Measurements from ENCODE around the gene SMIM14. TPM values are rescaled to one million over a fixed set of nuclear protein-coding genes. Genes with fewer than 3 reads are reported as not detected.
"Not testable (repeated sequence)": the region's sequence is repeated elsewhere in the genome, so short reads cannot be mapped to it uniquely, and the experiment has no call there.

Gene SMIM14
- total and polyA plus RNA-seq, 7 experiments from 2014 or later, result 4.6 to 28.5 (median 13.7) TPM

DNA sequence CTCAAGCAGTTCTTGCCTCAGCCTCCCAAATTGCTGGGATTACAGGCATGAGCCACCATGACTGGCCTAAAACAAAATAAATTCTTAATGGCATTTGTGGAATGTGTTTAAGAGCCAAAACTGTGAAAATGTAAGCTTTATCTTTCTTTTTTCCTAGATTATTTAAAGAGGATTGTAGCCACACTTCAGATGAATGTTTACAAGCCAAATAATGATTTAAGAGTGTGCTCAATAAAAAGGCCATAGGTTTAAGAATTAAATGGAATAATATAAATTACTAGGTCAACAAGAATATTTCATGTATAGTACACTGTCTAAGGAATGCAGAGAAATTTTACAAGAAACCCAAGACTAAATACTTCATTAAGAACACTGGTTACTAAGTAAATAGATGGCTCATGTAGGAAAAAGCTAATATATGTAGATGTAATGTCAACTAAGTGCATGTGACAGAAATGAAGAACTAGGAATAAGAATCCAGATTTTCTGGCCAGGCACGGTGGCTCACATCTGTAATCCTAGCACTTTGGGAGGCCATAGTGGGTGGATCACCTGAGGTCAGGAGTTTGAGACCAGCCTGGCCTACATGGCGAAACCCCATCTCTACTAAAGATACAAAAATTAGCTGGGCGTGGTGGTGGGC, 90.1 kb downstream of the SMIM14 start:
- H3K4me1 ChIP-seq (ENCODE audit: control insufficient read depth in 2 of 2, insufficient read depth in 2 of 2, low read length in 2 of 2), result no peaks in the 10 kb centered on the region
- Mint-ChIP-seq H3K27ac (no peak overlapping the region), H3K9me3 (peaks cover 0 to 3% (median 0%) of the 10 kb centered on the region in 11 donors), H3K4me1 (no peaks in the 10 kb centered on the region), H3K36me3 (peaks cover 0 to 7% (median 3%) of the 10 kb centered on the region in 5 donors), H3K27me3 (peaks cover 0 to 2% (median 0%) of the 10 kb centered on the region in 5 donors), H3K4me3 (no peak overlapping the region)
- no peak overlapping the region for H3K4me3 ChIP-seq (ENCODE audit: low read length)
- no peaks in the 10 kb centered on the region for H3K27me3 ChIP-seq (ENCODE audit: control insufficient read depth in 2 of 2, insufficient read depth in 2 of 2, low read length in 2 of 2)
- H3K27ac ChIP-seq (ENCODE audit: low read depth, low read length), result no peak overlapping the region
- ChIA-PET CTCF (no interaction called here), POLR2A (no interaction called here)
- H3K9me3 ChIP-seq (ENCODE audit: control insufficient read depth in 2 of 3, low read length in 3 of 3), result no peaks in the 10 kb centered on the region
- ATAC-seq (no peak), DNase-seq (no peak)
- intact Hi-C loops (cut with micrococcal nuclease), result no loop called here
- H3K36me3 ChIP-seq (ENCODE audit: control insufficient read depth in 2 of 3, insufficient read depth in 3 of 3, low read length in 3 of 3), result no peaks in the 10 kb centered on the region

DNA sequence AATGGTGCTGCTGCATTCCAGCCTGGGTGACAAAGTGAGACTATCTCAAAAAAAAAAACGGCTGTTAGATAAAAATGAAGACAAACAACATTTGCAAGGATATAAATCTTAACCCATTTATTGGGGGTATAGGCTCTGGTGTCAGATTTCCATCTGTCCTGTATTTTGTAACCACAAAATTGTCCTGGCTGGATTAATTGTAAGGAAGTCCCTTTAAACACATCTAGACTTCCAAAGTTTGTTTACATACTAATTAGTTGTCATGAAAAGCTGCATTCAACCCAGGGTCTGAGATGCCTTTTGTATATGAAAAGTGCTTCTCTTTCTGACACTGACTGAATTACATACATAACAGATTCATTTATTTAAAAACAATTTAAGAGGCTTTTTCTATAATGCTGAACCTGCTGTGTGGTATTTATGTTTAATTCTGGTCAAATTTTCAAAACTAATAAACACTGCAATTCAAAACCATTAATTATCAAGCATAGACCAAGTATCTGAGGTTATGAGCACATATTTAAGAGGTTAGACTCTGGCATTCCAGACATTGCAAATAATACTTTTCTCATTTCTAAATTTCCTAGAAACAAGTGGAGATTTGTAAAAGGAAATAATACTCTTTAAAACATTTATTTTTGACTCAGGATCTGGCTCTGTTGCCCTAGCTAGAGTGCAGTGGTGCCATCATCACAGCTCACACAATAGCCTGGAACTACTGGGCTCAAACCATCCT, 93.9 kb downstream of the SMIM14 start:
- H3K27ac ChIP-seq (ENCODE audit: low read depth, low read length), result no peak overlapping the region
- peaks cover 0 to 2% (median 0%) of the 10 kb centered on the region in 5 donors for H3K27me3 Mint-ChIP-seq
- no peaks in the 10 kb centered on the region for H3K36me3 ChIP-seq (ENCODE audit: control insufficient read depth in 2 of 3, insufficient read depth in 3 of 3, low read length in 3 of 3)
- no peak for DNase-seq
- intact Hi-C loops (cut with micrococcal nuclease), result no loop called here
- no peak overlapping the region for H3K4me3 Mint-ChIP-seq
- CTCF ChIA-PET, result interaction anchor here (0.6 kb wide), 1 partner anchor 71 kb away, joined by 3 read pairs; no protein-coding TSS in a partner anchor
- H3K9me3 ChIP-seq (ENCODE audit: control insufficient read depth in 2 of 3, low read length in 3 of 3), result no peaks in the 10 kb centered on the region
- H3K4me3 ChIP-seq (ENCODE audit: low read length), result no peak overlapping the region
- peaks cover 0 to 11% (median 3%) of the 10 kb centered on the region in 5 donors for H3K36me3 Mint-ChIP-seq
- peaks cover 0 to 3% (median 0%) of the 10 kb centered on the region in 11 donors for H3K9me3 Mint-ChIP-seq
- ATAC-seq, result no peak
- H3K4me1 ChIP-seq (ENCODE audit: control insufficient read depth in 2 of 2, insufficient read depth in 2 of 2, low read length in 2 of 2), result no peaks in the 10 kb centered on the region
- H3K27me3 ChIP-seq (ENCODE audit: control insufficient read depth in 2 of 2, insufficient read depth in 2 of 2, low read length in 2 of 2), result no peaks in the 10 kb centered on the region
- no peak overlapping the region for H3K27ac Mint-ChIP-seq
- POLR2A ChIA-PET, result no interaction called here
- no peaks in the 10 kb centered on the region for H3K4me1 Mint-ChIP-seq

DNA sequence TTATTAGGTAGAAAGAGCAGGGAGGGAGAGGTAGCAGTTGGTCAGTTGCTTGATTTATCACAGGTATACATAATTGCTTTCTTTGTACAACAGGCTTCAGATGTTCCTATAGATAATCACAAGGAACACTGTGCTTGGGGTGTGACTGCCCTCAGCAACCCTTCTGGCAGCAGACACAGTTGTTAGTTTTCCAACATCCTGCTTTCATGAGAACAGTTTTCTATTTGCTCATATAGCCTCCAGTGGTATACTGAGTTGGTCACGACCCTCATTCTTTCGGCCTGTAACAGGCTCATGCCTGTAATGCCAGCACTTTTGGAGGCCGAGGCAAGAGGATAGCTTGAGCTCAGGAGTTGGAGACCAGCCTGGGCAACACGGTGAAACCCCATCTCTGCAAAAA, 94.6 kb downstream of the SMIM14 start:
- ChIA-PET POLR2A (interaction anchor here (0.7 kb wide), 1 partner anchor 46 kb away, joined by 3 read pairs; no protein-coding TSS in a partner anchor), CTCF (interaction anchor here (0.6 kb wide), 1 partner anchor 70 kb away, joined by 3 read pairs; no protein-coding TSS in a partner anchor)
- H3K4me3 ChIP-seq (ENCODE audit: low read length); H3K27me3 Mint-ChIP-seq; ATAC-seq; H3K4me1 Mint-ChIP-seq; DNase-seq; H3K9me3 ChIP-seq (ENCODE audit: control insufficient read depth in 2 of 3, low read length in 3 of 3); intact Hi-C loops (cut with micrococcal nuclease); H3K27me3 ChIP-seq (ENCODE audit: control insufficient read depth in 2 of 2, insufficient read depth in 2 of 2, low read length in 2 of 2); H3K27ac Mint-ChIP-seq; H3K36me3 ChIP-seq (ENCODE audit: control insufficient read depth in 2 of 3, insufficient read depth in 3 of 3, low read length in 3 of 3); H3K4me1 ChIP-seq (ENCODE audit: control insufficient read depth in 2 of 2, insufficient read depth in 2 of 2, low read length in 2 of 2); H3K9me3 Mint-ChIP-seq; H3K4me3 Mint-ChIP-seq; H3K27ac ChIP-seq (ENCODE audit: low read depth, low read length): not testable (repeated sequence)
- peaks cover 0 to 11% (median 3%) of the 10 kb centered on the region in 5 donors for H3K36me3 Mint-ChIP-seq

DNA sequence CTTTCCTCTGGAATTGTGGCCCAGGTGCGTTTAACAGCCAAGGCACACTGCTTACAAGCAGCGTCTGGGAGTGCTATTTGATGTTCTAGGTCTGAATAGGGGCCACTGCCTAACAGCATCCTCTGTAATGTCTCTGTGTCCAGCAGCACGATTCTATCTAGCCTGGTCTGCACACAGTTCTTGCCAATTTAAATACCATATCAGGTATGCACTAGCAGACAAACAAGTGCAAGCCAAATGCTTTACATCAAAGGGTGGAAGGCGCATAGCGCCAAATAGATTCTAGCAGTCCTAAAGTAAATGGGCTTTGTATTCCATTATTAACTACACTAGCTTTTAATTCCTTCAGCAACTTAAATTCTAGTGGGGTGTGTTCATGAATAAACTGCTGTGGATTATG, 95.6 kb downstream of the SMIM14 start:
- H3K9me3 ChIP-seq (ENCODE audit: control insufficient read depth in 2 of 3, low read length in 3 of 3), result no peaks in the 10 kb centered on the region
- H3K27ac ChIP-seq (ENCODE audit: low read depth, low read length), result no peak overlapping the region
- H3K4me3 Mint-ChIP-seq, result no peak overlapping the region
- no peak for DNase-seq
- peaks cover 0 to 2% (median 0%) of the 10 kb centered on the region in 5 donors for H3K27me3 Mint-ChIP-seq
- CTCF ChIA-PET, result no interaction called here
- no peak for ATAC-seq
- intact Hi-C loops (cut with micrococcal nuclease), result no loop called here
- H3K27me3 ChIP-seq (ENCODE audit: control insufficient read depth in 2 of 2, insufficient read depth in 2 of 2, low read length in 2 of 2), result no peaks in the 10 kb centered on the region
- peaks cover 0 to 3% (median 0%) of the 10 kb centered on the region in 11 donors for H3K9me3 Mint-ChIP-seq
- no peak overlapping the region for H3K4me3 ChIP-seq (ENCODE audit: low read length)
- POLR2A ChIA-PET, result no interaction called here
- no peaks in the 10 kb centered on the region for H3K4me1 ChIP-seq (ENCODE audit: control insufficient read depth in 2 of 2, insufficient read depth in 2 of 2, low read length in 2 of 2)
- H3K27ac Mint-ChIP-seq, result no peak overlapping the region
- no peaks in the 10 kb centered on the region for H3K4me1 Mint-ChIP-seq
- no peaks in the 10 kb centered on the region for H3K36me3 ChIP-seq (ENCODE audit: control insufficient read depth in 2 of 3, insufficient read depth in 3 of 3, low read length in 3 of 3)
- H3K36me3 Mint-ChIP-seq, result peaks cover 0 to 11% (median 3%) of the 10 kb centered on the region in 5 donors

DNA sequence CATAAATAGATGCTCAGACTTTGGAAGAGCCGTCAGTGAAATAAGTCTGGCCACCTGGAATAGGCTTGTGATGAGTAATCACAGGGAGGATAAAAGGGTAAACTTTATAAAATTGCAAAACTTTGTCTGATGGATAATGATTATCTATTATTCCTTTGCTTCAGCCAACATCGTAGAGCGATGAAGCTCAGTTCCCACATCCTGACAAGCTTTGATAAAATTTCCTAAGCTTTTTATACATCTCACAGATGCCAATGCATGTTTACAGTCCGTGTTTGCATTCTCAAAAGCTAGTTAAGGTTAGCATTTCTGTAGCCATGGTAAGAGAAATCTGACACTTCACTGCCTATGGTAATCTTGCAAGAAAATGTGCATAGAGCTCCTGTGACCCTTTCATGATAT, 96.1 kb downstream of the SMIM14 start:
- peaks cover 0 to 11% (median 3%) of the 10 kb centered on the region in 5 donors for H3K36me3 Mint-ChIP-seq
- peaks cover 0 to 3% (median 0%) of the 10 kb centered on the region in 11 donors for H3K9me3 Mint-ChIP-seq
- Histone ChIP-seq H3K9me3 (ENCODE audit: control insufficient read depth in 2 of 3, low read length in 3 of 3) (no peaks in the 10 kb centered on the region), H3K4me3 (ENCODE audit: low read length) (no peak overlapping the region), H3K4me1 (ENCODE audit: control insufficient read depth in 2 of 2, insufficient read depth in 2 of 2, low read length in 2 of 2) (no peaks in the 10 kb centered on the region), H3K27ac (ENCODE audit: low read depth, low read length) (no peak overlapping the region), H3K27me3 (ENCODE audit: control insufficient read depth in 2 of 2, insufficient read depth in 2 of 2, low read length in 2 of 2) (no peaks in the 10 kb centered on the region), H3K36me3 (ENCODE audit: control insufficient read depth in 2 of 3, insufficient read depth in 3 of 3, low read length in 3 of 3) (no peaks in the 10 kb centered on the region)
- H3K4me1 Mint-ChIP-seq, result no peaks in the 10 kb centered on the region
- H3K4me3 Mint-ChIP-seq, result no peak overlapping the region
- DNase-seq, result no peak
- H3K27ac Mint-ChIP-seq, result no peak overlapping the region
- intact Hi-C loops (cut with micrococcal nuclease), result no loop called here
- ChIA-PET POLR2A (no interaction called here), CTCF (no interaction called here)
- no peak for ATAC-seq
- H3K27me3 Mint-ChIP-seq, result peaks cover 0 to 2% (median 0%) of the 10 kb centered on the region in 5 donors

DNA sequence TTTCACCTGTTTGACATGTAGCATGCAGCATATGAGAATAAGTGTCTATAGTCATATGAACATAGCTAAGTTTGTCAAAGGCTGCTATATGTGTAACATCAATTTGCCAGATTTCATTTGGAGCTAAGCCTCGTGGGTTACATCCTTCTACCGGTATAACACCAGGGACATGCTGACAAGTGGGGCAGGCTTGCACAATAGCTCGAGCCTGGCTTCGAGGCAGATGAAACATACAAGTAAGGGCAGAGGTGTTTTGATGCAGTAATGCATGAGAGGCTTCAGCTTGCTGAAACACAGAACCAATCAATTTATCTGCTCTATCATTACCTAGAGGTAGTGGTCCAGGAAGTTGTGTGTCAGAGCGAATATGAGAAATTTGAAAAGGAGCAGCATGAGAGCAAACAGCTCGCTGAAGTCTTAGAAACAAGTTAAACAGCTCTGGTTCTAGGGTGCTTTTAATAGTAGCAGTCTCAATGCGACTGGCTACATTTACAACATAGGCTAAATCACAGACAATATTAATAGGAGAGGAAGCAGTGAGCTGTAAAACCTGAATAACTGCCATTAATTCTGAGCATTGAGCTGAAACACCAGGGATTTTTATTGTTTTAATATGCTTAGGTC, 96.6 kb downstream of the SMIM14 start:
- Mint-ChIP-seq H3K27me3 (peaks cover 0 to 2% (median 0%) of the 10 kb centered on the region in 5 donors), H3K9me3 (peaks cover 0 to 3% (median 0%) of the 10 kb centered on the region in 11 donors), H3K4me1 (no peaks in the 10 kb centered on the region), H3K27ac (no peak overlapping the region), H3K36me3 (peaks cover 0 to 11% (median 3%) of the 10 kb centered on the region in 5 donors), H3K4me3 (no peak overlapping the region)
- no peak overlapping the region for H3K27ac ChIP-seq (ENCODE audit: low read depth, low read length)
- no peak overlapping the region for H3K4me3 ChIP-seq (ENCODE audit: low read length)
- no peak for DNase-seq
- POLR2A ChIA-PET, result no interaction called here
- CTCF ChIA-PET, result no interaction called here
- no peaks in the 10 kb centered on the region for H3K9me3 ChIP-seq (ENCODE audit: control insufficient read depth in 2 of 3, low read length in 3 of 3)
- no peaks in the 10 kb centered on the region for H3K4me1 ChIP-seq (ENCODE audit: control insufficient read depth in 2 of 2, insufficient read depth in 2 of 2, low read length in 2 of 2)
- ATAC-seq, result no peak
- intact Hi-C loops (cut with micrococcal nuclease), result no loop called here
- no peaks in the 10 kb centered on the region for H3K36me3 ChIP-seq (ENCODE audit: control insufficient read depth in 2 of 3, insufficient read depth in 3 of 3, low read length in 3 of 3)
- no peaks in the 10 kb centered on the region for H3K27me3 ChIP-seq (ENCODE audit: control insufficient read depth in 2 of 2, insufficient read depth in 2 of 2, low read length in 2 of 2)

All from naive thymus-derived CD4-positive, alpha-beta T cell (primary cell).